ENCODE data around the gene C1orf232. TPM values are rescaled to one million over a fixed set of nuclear protein-coding genes. Genes with fewer than 3 reads are reported as not detected.

Gene C1orf232
- total RNA-seq, 2 experiments from 2014 or later = not detected

- Histone ChIP-seq H3K27ac (ENCODE audit: low read depth, low read length, poor library complexity, severe bottlenecking) (peak overlapping the region; percentile 78), H3K4me3 (ENCODE audit: low read depth, low read length, poor library complexity, severe bottlenecking) (no peak overlapping the region), H3K4me1 (ENCODE audit: insufficient read depth, low read length, poor library complexity, severe bottlenecking) (peaks cover 32% of the 10 kb centered on the region), H3K4me2 (ENCODE audit: low read length) (peak overlapping the region; percentile 57; the same call in 1 of the 2 replicates), H3K36me3 (ENCODE audit: insufficient read depth, low read length) (peaks cover 20% of the 10 kb centered on the region), H3K79me2 (ENCODE audit: insufficient read depth, low read depth, low read length) (peaks cover 9% of the 10 kb centered on the region; the same call in 1 of the 2 replicates), H2AFZ (ENCODE audit: low read length) (no peak overlapping the region), H4K20me1 (ENCODE audit: insufficient read depth, low read length) (no peaks in the 10 kb centered on the region), H3K9me2 (ENCODE audit: insufficient read depth, low read length) (no peaks in the 10 kb centered on the region), H3K9me3 (ENCODE audit: low read length) (no peaks in the 10 kb centered on the region)
- ChIA-PET CTCF (ENCODE audit: unreplicated experiment) (interaction anchor here (1.0 kb wide), 1 partner anchor 18 kb away, joined by 3 read pairs; no protein-coding TSS in a partner anchor), POLR2A (interaction anchor here (0.6 to 2.2 kb wide), 5 partner anchors 11 to 224 kb away, joined by 3 to 12 read pairs (median 3); no protein-coding TSS in a partner anchor)
- no TSS peak for BruUV-seq (replicated peaks)
- TF ChIP-seq CTCF (conservative IDR thresholded peaks at IDR 0.05; ENCODE audit: low read length) = no peak
- TF ChIP-seq EZH2phosphoT487 (IDR thresholded peaks at IDR 0.05; ENCODE audit: borderline replicate concordance, low read depth, low read length) = no peak
- no peak for DNase-seq (ENCODE audit: low spot score)
- intact Hi-C loops (cut with micrococcal nuclease; ENCODE audit: unreplicated experiment) = no loop called here
Measured at GRCh38 chr1:26127235-26128163, 41.3 kb downstream of the C1orf232 start.

- intact Hi-C loops (cut with micrococcal nuclease; ENCODE audit: unreplicated experiment) = no loop called here
- Histone ChIP-seq H2AFZ (ENCODE audit: low read length) (peak overlapping the region; percentile 18; the same call in 1 of the 2 replicates), H4K20me1 (ENCODE audit: insufficient read depth, low read length) (no peaks in the 10 kb centered on the region), H3K9me3 (ENCODE audit: low read length) (no peaks in the 10 kb centered on the region), H3K4me1 (ENCODE audit: insufficient read depth, low read length, poor library complexity, severe bottlenecking) (peaks cover 32% of the 10 kb centered on the region), H3K79me2 (ENCODE audit: insufficient read depth, low read depth, low read length) (peaks cover 9% of the 10 kb centered on the region; the same call in 1 of the 2 replicates), H3K4me3 (ENCODE audit: low read depth, low read length, poor library complexity, severe bottlenecking) (peak overlapping the region; percentile 38), H3K36me3 (ENCODE audit: insufficient read depth, low read length) (peaks cover 30% of the 10 kb centered on the region), H3K27ac (ENCODE audit: low read depth, low read length, poor library complexity, severe bottlenecking) (peak overlapping the region; percentile 78), H3K4me2 (ENCODE audit: low read length) (peak overlapping the region; percentile 57), H3K9me2 (ENCODE audit: insufficient read depth, low read length) (no peaks in the 10 kb centered on the region)
- peak; percentile 79 for DNase-seq (ENCODE audit: low spot score)
- ChIA-PET CTCF (ENCODE audit: unreplicated experiment) (interaction anchor here (1.0 kb wide), 1 partner anchor 19 kb away, joined by 3 read pairs; no protein-coding TSS in a partner anchor), POLR2A (interaction anchor here (0.7 to 3.3 kb wide), 5 partner anchors 11 to 223 kb away, joined by 3 to 12 read pairs (median 7); no protein-coding TSS in a partner anchor)
- TF ChIP-seq EZH2phosphoT487 (IDR thresholded peaks at IDR 0.05; ENCODE audit: borderline replicate concordance, low read depth, low read length) (no peak), CTCF (conservative IDR thresholded peaks at IDR 0.05; ENCODE audit: low read length) (no peak)
- BruUV-seq (replicated peaks) = no TSS peak
Measured at GRCh38 chr1:26126321-26127084, 42.3 kb downstream of the C1orf232 start.

Measured in OCI-LY7 (cell line).